AG08396 (cell line): ENCODE measurements around the gene ADAMTSL5.
"Not testable (repeated sequence)": the region's sequence is repeated elsewhere in the genome, so short reads cannot be mapped to it uniquely, and the experiment has no call there.

Experiments used
- DNase-seq: peaks from one replicate; pipeline ENCODE4 v3.0.0; 2012; ENCODE audit warnings: low spot score, mixed read lengths

ADAMTSL5 gene

DNA sequence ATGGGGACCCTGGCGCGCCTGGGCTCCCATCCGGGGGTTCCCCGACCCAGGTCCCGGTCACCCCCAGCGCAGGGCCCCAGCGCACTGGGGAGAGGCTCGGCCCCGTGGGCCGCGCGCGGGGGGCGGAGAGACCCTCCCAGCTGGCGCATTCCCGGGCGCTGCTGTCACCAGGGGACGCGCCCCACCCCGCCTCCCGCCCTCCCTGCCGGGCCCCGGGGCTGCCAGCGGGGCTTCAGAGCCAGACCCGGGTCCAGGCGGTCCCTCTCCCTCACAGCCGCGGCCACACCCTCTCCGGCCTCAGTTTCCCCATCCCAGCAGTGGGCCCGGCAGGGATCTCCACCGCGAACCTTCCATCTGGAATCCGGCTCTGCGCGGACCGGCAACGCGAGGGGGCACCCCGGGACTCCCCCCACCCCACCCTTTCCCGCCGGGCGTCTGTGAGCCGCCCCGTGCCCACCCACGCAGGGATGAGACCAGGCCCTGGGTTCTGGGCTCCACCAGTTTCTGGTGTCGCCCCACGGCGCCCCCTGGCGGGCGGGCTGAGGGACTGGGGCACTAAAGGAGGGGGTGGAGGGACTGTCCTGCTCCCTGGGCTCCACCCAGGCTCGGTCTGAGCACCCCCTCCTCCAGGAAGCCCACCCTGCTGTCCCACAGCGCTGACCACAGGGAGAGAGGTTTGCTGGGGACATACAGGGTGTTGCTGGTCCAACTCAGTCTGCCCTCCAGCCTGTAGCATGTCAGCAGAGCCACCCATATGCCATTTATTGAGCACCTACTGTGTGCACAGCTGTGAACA is 878 bp upstream of the ADAMTSL5 start:
- DNase-seq, result peak; percentile 86

DNA sequence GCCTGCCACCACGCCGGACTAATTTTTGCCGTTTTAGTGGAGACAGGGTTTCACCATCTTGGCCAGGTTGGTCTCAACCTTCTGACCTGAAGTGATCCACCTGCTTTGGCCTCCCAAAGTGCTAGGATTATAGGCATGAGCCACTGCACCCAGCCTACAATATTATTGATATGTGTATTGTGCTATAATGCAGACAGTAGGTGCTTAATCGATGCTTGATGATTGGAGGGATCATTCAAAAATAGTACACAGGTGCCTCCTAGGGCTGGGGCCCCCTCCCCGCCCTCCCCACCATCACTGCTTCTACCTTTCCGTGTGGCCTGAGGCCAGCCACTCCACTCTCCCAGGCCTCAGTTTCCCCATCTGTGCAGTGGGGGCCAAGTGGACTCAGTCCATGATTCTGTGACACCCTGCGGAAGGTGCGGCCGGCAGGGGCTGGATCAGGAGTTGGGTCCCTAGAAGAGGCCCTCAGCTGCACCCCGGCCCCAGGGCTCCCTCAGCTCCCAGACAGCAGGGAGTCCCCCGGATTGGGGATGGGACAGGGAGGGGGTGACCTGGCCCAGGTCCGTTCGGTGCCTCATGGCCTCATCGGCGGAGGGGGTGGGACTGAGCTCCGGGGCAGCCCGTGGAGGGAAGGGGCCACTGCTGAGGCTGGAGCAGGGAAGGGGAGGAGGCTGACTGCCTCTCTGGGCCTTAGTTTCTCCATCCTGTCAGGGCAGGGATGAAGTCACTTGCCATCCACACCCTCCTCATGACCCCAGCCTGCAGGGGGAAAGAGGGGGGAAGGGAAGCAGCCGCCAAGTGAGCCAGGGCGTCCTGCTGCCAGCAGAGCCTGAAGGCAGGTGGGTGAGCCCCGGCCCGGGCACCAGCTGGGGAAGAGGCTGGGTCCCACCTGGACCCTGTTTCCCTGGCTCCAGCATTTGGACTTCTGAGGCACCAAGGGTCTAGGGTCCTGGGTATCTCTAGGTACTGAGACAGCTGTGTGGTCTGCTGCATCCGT is 1.2 kb downstream of the ADAMTSL5 start:
- no peak for DNase-seq

- DNase-seq, result no peak
These were observed 2.0 kb downstream of the ADAMTSL5 start for GRCh38 chr19:1510807-1511206.

- no peak for DNase-seq
These were observed 2.4 kb downstream of the ADAMTSL5 start for GRCh38 chr19:1510442-1510806.

DNA sequence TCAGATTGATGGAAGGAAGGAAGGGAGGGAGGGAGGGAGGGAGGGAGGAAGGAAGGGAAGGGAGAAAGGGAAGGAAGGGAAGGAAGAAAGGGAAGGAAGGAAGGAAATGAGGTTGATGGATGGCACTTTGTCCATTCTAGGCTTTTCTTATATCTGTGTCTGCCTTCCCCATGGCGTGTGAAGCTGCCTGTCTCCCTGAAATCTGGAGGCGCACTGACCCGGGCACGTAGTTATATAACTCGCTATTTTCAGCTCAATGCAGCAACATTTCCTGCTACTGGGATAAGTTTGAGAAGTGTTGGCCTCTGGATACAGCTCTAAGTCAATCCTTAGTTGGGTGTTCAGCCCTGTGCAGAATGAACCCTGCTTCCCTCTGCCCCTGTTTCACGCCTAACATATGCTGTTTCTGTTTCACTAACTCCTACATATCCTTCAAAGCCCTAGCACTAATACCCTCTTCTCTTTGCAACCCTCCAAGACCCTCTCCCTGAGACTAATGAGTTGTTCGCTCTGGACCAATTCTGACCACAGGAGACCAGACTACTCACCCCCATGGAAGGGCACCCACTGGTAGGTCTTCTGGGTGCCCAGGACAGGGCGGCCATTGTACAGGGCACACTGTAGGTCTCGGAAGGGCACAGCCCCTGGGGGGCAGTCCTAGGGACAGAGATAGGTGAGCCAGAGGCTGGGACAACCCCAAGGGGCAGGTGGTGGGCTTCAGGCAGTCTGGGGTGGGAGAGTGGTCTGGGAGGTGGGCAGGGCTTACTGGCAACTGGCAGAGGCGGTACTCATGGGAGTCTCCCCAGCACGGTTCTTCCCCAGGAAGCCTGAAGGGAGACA is 3.0 kb downstream of the ADAMTSL5 start:
- DNase-seq, result no peak

GRCh38 chr19:1508507-1508856 is 4.3 kb downstream of the ADAMTSL5 start:
- DNase-seq, result no peak

DNA sequence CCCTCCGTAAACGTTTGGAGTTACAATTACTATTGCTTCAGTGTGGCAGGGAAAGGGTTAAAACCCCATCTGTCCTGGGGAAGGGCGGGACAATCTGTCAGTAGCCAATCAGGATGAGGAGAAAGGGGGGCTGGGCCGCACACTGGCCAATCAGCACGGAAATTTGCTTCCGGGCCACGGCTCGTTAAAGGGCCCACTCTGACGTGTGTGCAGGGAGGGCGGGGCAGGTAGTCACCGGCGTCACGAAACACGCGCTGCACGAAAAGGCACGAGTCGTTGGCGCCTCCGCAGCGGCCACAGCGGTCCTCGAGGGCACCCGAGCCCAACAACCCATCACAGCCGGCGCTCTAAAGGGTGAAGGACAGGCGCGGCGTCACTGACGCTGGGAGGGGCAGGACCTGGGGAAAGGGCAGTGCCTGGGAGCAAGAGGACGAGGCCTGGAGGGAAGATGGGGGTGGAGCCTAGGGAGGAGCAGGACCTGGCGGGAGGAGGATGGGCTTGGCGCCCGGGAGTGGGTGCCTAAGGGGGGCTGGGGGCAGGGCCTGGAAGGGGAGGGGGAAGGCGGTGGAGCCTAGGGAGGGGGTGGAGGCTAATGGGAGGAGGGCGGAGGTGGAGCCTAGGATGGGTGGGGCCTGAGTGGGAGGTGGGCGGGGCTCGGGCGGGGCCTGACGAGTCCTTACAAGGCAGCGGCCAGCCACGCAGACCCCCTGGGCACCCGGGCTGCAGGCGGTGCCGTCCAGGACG is 4.9 kb downstream of the ADAMTSL5 start:
- peak; percentile 100 for DNase-seq

DNA sequence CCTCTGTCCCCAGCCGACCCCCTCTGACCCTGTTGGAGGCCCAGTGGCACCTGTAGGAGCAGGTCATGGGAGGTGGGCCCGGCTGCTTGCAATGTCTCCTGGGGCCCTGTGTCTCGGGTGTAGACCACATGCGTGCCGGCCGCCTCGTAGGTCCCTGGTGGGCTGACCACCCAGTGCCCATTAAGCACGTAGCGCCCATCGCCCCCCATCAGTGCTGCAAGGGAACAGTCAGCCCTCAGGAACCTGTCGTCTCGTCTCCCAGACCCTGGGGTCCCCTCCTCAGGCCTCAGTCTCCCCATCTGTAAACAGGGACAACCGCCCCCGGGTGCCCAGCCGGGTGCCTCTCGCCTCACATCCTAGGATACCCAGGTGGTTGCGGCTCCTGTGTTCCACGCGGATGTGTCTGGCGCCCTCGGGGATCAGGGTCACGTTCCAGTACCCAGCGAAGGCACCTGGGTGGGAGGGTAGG is 5.6 kb downstream of the ADAMTSL5 start:
- DNase-seq, result no peak

- no peak for DNase-seq
These were observed 6.6 kb downstream of the ADAMTSL5 start for GRCh38 chr19:1505991-1506881.

DNA sequence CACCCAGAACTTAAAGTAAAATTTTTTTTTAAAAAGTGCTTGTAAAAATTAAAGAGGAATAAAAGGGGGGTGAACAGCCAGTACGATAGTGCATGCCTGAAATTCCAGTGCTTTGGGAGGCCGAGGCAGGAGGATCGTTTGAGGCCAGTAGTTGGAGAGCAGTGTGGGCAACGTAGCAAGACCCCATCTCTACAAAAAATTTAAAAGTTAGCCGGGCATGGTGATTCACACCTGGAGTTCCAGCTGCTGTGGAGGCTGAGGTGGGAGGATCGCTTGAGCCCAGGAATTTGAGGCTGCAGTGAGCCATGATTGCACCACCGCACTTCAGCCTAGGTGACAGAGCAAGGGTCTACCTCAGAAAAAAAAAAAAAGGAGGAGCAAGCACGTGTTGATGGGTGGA is 7.8 kb downstream of the ADAMTSL5 start:
- DNase-seq, result no peak

GRCh38 chr19:1503925-1504773 is 8.7 kb downstream of the ADAMTSL5 start:
- DNase-seq, result no peak

- DNase-seq, result peak; percentile 61
These were observed 9.5 kb downstream of the ADAMTSL5 start for GRCh38 chr19:1503089-1503924.

DNA sequence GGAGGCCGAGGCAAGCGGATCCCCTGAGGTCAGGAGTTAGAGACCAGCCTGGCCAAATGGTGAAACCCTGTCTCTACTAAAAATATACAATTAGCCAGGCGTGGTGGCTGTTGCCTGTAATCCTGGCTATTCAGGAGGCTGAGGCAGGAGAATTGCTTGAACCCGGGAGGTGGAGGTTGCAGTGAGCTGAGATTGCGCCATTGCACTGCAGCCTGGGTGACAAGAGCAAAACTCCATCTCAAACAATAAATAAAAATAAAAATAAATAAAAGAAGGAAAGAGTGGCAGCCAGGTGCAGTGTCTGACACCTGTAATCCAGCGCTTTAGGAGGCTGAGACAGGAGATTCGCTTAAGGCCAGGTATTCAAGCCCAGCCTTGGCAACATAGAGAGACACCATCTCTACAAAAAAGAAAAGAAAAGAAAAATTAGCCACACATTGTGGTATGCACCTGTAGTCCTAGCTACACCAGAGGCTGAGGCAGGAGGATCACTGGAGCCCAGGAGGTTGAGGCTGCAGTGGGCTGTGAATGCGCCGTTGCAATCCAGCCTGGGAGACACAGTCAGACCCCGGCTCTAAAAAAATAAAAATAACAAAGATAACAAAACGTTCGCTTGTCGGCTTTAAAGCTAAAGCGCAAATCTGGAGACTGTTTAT is 10.3 kb downstream of the ADAMTSL5 start:
- no peak for DNase-seq

GRCh38 chr19:1501200-1501595 is 11.6 kb downstream of the ADAMTSL5 start:
- DNase-seq, result no peak

- DNase-seq, result not testable (repeated sequence)
These were observed 13.6 kb downstream of the ADAMTSL5 start for GRCh38 chr19:1499231-1499630.

- DNase-seq, result no peak
These were observed 15.1 kb downstream of the ADAMTSL5 start for GRCh38 chr19:1497578-1498235.
